ENCODE data around the gene PHF5A. TPM values are rescaled to one million over a fixed set of nuclear protein-coding genes. Genes with fewer than 3 reads are reported as not detected.

The PHF5A gene, protein sequence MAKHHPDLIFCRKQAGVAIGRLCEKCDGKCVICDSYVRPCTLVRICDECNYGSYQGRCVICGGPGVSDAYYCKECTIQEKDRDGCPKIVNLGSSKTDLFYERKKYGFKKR
- total RNA-seq, result 27.7 and 38.4 TPM in 2 replicates

DNA sequence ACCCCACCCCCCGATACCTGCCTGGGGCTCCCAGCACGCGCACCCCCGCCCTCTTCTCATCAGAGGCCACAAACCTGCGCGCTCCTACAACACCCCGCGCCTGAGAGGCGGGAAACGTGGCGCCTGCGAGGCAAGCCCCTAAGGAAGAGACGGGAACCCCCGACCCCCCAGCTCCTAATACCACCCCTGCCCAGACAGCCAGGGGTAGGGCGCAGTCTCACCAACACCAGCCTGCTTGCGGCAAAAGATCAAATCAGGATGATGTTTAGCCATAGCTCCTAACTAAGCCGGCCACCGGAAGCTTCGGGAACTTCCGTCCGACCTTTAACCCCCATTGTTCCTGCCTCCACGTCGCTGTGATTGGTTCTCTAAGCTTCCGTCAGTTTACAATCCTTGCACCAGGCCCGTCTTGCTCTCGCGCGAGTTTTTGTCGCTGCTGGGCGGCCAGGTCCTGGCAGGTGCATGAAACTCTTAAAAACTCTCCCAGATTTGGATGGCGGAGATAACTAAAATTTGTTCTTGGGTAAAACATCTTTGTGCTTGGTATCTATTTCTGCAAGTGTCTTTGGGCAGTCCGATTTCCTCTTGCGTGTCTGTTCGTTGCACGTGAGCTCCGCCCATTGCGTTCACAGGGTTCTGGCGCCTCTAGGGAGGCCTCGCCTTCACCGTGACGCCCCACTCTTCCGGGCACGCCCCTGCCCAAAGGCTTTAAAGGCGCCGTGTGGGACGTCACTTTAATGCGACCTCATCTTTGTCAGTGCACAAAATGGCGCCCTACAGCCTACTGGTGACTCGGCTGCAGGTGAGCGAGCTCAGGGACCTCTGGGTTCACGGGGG, at the start of gene PHF5A, which contains the start of gene ACO2:
PHF5A (minus strand) TSS at position 312 of the 837 bp plus-strand sequence; CDS start at position 273, 39 bp downstream.
ACO2 (plus strand) TSS at position 737 of the 837 bp plus-strand sequence; CDS start at position 767, 30 bp downstream.
- peak; percentile 98 for DNase-seq (ENCODE audit: insufficient read length, low spot score, missing footprints)
- H3K36me3 ChIP-seq (ENCODE audit: insufficient read depth, low read length), result peaks cover 40% of the 10 kb centered on the region
- H3K4me1 ChIP-seq (ENCODE audit: insufficient read depth, low read length), result peaks cover 20% of the 10 kb centered on the region
- H4K20me1 ChIP-seq (ENCODE audit: insufficient read depth, low read length), result peaks cover 4% of the 10 kb centered on the region
- peak within 1 kb of the TSS; percentile 89 for H2AFZ ChIP-seq (ENCODE audit: low read length)
- peaks cover 89% of the 10 kb centered on the region for H3K79me2 ChIP-seq (ENCODE audit: insufficient read depth, low read length)
- peak within 1 kb of the TSS; percentile 96 for H3K27ac ChIP-seq (ENCODE audit: low read depth, low read length)
- peak within 1 kb of the TSS; percentile 92 for H3K4me2 ChIP-seq (ENCODE audit: insufficient read depth, low read length)
- no peaks in the 10 kb centered on the region for H3K27me3 ChIP-seq (ENCODE audit: insufficient read depth, low read length)
- H3K4me3 ChIP-seq (ENCODE audit: insufficient read depth, low read length), result peak within 1 kb of the TSS; percentile 82
- no peaks in the 10 kb centered on the region for H3K9me3 ChIP-seq (ENCODE audit: low read depth, low read length)
- TF ChIP-seq, protein P1, sequence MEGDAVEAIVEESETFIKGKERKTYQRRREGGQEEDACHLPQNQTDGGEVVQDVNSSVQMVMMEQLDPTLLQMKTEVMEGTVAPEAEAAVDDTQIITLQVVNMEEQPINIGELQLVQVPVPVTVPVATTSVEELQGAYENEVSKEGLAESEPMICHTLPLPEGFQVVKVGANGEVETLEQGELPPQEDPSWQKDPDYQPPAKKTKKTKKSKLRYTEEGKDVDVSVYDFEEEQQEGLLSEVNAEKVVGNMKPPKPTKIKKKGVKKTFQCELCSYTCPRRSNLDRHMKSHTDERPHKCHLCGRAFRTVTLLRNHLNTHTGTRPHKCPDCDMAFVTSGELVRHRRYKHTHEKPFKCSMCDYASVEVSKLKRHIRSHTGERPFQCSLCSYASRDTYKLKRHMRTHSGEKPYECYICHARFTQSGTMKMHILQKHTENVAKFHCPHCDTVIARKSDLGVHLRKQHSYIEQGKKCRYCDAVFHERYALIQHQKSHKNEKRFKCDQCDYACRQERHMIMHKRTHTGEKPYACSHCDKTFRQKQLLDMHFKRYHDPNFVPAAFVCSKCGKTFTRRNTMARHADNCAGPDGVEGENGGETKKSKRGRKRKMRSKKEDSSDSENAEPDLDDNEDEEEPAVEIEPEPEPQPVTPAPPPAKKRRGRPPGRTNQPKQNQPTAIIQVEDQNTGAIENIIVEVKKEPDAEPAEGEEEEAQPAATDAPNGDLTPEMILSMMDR (IDR thresholded peaks at IDR 0.05; ENCODE audit: extremely low read depth, low read depth, low read length), result no peak

DNA sequence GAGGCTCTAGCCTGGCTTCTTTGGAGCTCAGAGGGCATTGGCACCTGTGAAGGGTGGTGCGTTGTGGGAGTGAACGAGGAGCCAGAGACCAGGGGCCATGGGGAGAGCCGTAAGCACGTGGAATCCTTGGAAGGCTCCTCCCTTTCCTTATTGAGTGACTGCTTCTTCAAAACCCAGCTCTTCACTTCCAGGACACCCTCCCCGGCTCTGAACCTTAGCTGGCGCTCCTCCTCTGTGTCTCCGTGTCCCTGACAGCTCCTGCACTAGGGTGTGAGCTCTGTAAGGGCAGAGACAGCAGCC, 49.5 kb upstream of the PHF5A start:
- H3K27me3 ChIP-seq (ENCODE audit: insufficient read depth, low read length), result no peaks in the 10 kb centered on the region
- H3K9me3 ChIP-seq (ENCODE audit: low read depth, low read length), result no peaks in the 10 kb centered on the region
- TF ChIP-seq, protein P1 (IDR thresholded peaks at IDR 0.05; ENCODE audit: extremely low read depth, low read depth, low read length), result peak; percentile 4
- H3K4me1 ChIP-seq (ENCODE audit: insufficient read depth, low read length), result peaks cover 4% of the 10 kb centered on the region
- no peak overlapping the region for H3K4me2 ChIP-seq (ENCODE audit: insufficient read depth, low read length)
- H2AFZ ChIP-seq (ENCODE audit: low read length), result no peak overlapping the region
- peaks cover 45% of the 10 kb centered on the region for H3K36me3 ChIP-seq (ENCODE audit: insufficient read depth, low read length)
- peak; percentile 48 for DNase-seq (ENCODE audit: insufficient read length, low spot score, missing footprints)
- H3K4me3 ChIP-seq (ENCODE audit: insufficient read depth, low read length), result no peak overlapping the region
- no peak overlapping the region for H3K27ac ChIP-seq (ENCODE audit: low read depth, low read length)
- peaks cover 7% of the 10 kb centered on the region for H4K20me1 ChIP-seq (ENCODE audit: insufficient read depth, low read length)
- H3K79me2 ChIP-seq (ENCODE audit: insufficient read depth, low read length), result no peaks in the 10 kb centered on the region

DNA sequence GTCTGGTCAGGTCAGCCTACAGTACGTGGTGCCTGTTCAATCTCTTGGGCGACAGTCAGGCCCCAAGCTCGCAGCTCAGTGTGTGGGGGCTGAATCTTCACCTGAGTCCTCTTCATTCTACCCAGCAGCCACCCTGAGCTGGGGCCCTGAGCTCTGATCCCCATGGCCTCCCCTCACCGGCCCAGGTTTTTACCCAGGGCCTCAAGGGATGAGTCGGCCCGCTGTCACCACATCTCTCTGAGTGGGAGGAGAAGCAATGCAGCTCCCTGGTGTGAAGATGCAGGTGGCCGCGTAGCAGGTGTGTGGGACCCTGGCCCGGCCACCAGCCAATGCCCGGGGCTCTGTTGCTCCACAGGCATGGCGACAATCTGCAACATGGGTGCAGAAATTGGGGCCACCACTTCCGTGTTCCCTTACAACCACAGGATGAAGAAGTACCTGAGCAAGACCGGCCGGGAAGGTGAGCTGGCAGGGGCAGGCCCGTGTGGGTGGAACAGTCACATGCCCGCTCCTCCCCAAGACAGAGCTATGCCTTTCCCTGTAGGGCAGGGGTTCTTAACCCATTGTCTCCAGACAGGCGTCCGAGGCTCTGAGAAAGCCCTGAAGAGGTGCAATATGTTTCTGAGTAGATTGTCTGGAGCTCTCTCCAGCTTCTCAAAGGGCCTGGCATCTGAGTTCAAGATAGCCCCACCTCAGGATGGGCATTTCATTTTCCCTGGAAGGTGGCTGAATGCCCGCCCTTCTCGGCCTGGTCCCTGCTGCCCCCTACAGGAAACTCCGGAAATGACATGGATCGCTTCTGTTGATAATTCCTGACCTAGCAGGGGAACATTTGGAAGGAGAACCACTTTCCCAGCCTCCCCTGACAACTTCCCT, 48.9 kb upstream of the PHF5A start:
- Histone ChIP-seq H3K9me3 (ENCODE audit: low read depth, low read length) (no peaks in the 10 kb centered on the region), H3K4me1 (ENCODE audit: insufficient read depth, low read length) (peaks cover 9% of the 10 kb centered on the region), H3K27me3 (ENCODE audit: insufficient read depth, low read length) (no peaks in the 10 kb centered on the region), H3K4me3 (ENCODE audit: insufficient read depth, low read length) (no peak overlapping the region), H2AFZ (ENCODE audit: low read length) (no peak overlapping the region), H3K27ac (ENCODE audit: low read depth, low read length) (no peak overlapping the region), H3K4me2 (ENCODE audit: insufficient read depth, low read length) (no peak overlapping the region), H3K36me3 (ENCODE audit: insufficient read depth, low read length) (peaks cover 47% of the 10 kb centered on the region), H4K20me1 (ENCODE audit: insufficient read depth, low read length) (peaks cover 7% of the 10 kb centered on the region), H3K79me2 (ENCODE audit: insufficient read depth, low read length) (no peaks in the 10 kb centered on the region)
- peak; percentile 95 for DNase-seq (ENCODE audit: insufficient read length, low spot score, missing footprints)
- TF ChIP-seq, protein P1 (IDR thresholded peaks at IDR 0.05; ENCODE audit: extremely low read depth, low read depth, low read length), result peak; percentile 94

All from osteoblast (primary cell).